ENCODE measurements around the gene VMP1. TPM values are rescaled to one million over a fixed set of nuclear protein-coding genes. Genes with fewer than 3 reads are reported as not detected.
A peak's percentile ranks its signal among the peaks of the same experiment; 100 is the strongest.

Gene VMP1
- total and polyA plus RNA-seq, 2 of the 13 experiments (the other 11 are each of a cell fraction or from before 2014, with no cell fraction given): 186 to 271 TPM

- TF ChIP-seq FOXK1 (CRISPR knock-in tag; IDR thresholded peaks at IDR 0.05; ENCODE audit: borderline replicate concordance, low read depth) (peak; percentile 60; the same call in 1 of the 2 replicates), ZBTB2 (CRISPR knock-in tag; IDR thresholded peaks at IDR 0.05; ENCODE audit: low read depth) (no peak), REST (IDR thresholded peaks at IDR 0.05; ENCODE audit: borderline replicate concordance in 1 of 2, low read depth in 1 of 2, low read length in 2 of 2) (no peak), ZNF792 (CRISPR knock-in tag; IDR thresholded peaks at IDR 0.05) (no peak), GLI4 (CRISPR knock-in tag; IDR thresholded peaks at IDR 0.05; ENCODE audit: borderline replicate concordance) (no peak), NCOA5 (CRISPR knock-in tag; IDR thresholded peaks at IDR 0.05) (no peak), ZXDC (CRISPR knock-in tag; IDR thresholded peaks at IDR 0.05) (no peak), ZNF331 (CRISPR knock-in tag; IDR thresholded peaks at IDR 0.05) (no peak), MED1 (CRISPR knock-in tag; IDR thresholded peaks at IDR 0.05) (peak; percentile 34; the same call in 1 of the 2 replicates), ZNF788 (CRISPR knock-in tag; IDR thresholded peaks at IDR 0.05; ENCODE audit: borderline replicate concordance) (no peak), RXRA (CRISPR knock-in tag; IDR thresholded peaks at IDR 0.05) (0 out of 2 replicates have a peak, but pooled peaks have one; percentile 39), SOX13 (IDR thresholded peaks at IDR 0.05) (no peak), SOX13 (CRISPR knock-in tag; conservative IDR thresholded peaks at IDR 0.05 in 1 of 2, IDR thresholded peaks at IDR 0.05 in 1 of 2) (peak in 1 of 2 experiments; percentile 56; a peak in 1 of 4 replicates), ZC3H13 (CRISPR knock-in tag; IDR thresholded peaks at IDR 0.05) (no peak), PHF21A (CRISPR knock-in tag; IDR thresholded peaks at IDR 0.05) (no peak), ZNF674 (CRISPR knock-in tag; IDR thresholded peaks at IDR 0.05; ENCODE audit: low read depth) (no peak), ZNF121 (CRISPR knock-in tag; IDR thresholded peaks at IDR 0.05) (peak; percentile 88), ARNT2 (CRISPR knock-in tag; IDR thresholded peaks at IDR 0.05; ENCODE audit: low read depth) (0 out of 2 replicates have a peak, but pooled peaks have one; percentile 31), REPIN1 (CRISPR knock-in tag; IDR thresholded peaks at IDR 0.05; ENCODE audit: borderline replicate concordance, low read depth) (peak; percentile 53; the same call in 1 of the 2 replicates), KLF15 (CRISPR knock-in tag; IDR thresholded peaks at IDR 0.05; ENCODE audit: borderline replicate concordance) (no peak), GRHL1 (CRISPR knock-in tag; conservative IDR thresholded peaks at IDR 0.05) (no peak), ONECUT2 (CRISPR knock-in tag; IDR thresholded peaks at IDR 0.05) (no peak)
Observed at GRCh38 chr17:59848778-59849177, 141.3 kb downstream of the VMP1 start (continued).
